Endothelial cell (in vitro differentiated cells): ENCODE data around the gene TMEM11. TPM values are rescaled to one million over a fixed set of nuclear protein-coding genes. Genes with fewer than 3 reads are reported as not detected.
A peak's percentile ranks its signal among the peaks of the same experiment; 100 is the strongest.
"Not testable (repeated sequence)": the region's sequence is repeated elsewhere in the genome, so short reads cannot be mapped to it uniquely, and the experiment has no call there.

Experiments used
- DNase-seq: peaks from one replicate; pipeline ENCODE4 v3.0.0; 2021; ENCODE audit warnings: low spot score
- H3K27ac Mint-ChIP-seq: one replicate; pipeline ENCODE4 v1.8.0; 2021; ENCODE audit warnings: mixed read lengths, inconsistent platforms; ENCODE audit not compliant: unreplicated experiment
- H3K27me3 Mint-ChIP-seq: one replicate; pipeline ENCODE4 v1.8.0; 2021; ENCODE audit warnings: mild to moderate bottlenecking, moderate library complexity, mixed read lengths, inconsistent platforms; ENCODE audit not compliant: unreplicated experiment
- H3K36me3 Mint-ChIP-seq: one replicate; pipeline ENCODE4 v1.8.0; 2021; ENCODE audit warnings: mild to moderate bottlenecking, low read depth, mixed read lengths, inconsistent platforms; ENCODE audit not compliant: unreplicated experiment
- H3K4me1 Mint-ChIP-seq: one replicate; pipeline ENCODE4 v1.8.0; 2021; ENCODE audit warnings: mild to moderate bottlenecking, mixed read lengths, inconsistent platforms; ENCODE audit not compliant: unreplicated experiment
- H3K4me3 Mint-ChIP-seq: one replicate; pipeline ENCODE4 v1.8.0; 2021; ENCODE audit warnings: mild to moderate bottlenecking, mixed read lengths, inconsistent platforms; ENCODE audit not compliant: unreplicated experiment
- H3K9me3 Mint-ChIP-seq: one replicate; pipeline ENCODE4 v1.8.0; 2021; ENCODE audit warnings: mixed read lengths, inconsistent platforms; ENCODE audit not compliant: unreplicated experiment
- CTCF ChIP-seq: fragments of 200-600 bp; sonication (generic); IDR thresholded peaks from one replicate; pipeline ENCODE4 v1.5.0; 2021; ENCODE audit warnings: antibody characterized with exemption; ENCODE audit not compliant: unreplicated experiment
- total RNA-seq: library from RNA; stranded (reverse); fragmentation: NEBNext Ultra II Directional; extraction: Animal tissue kit (Norgen Biotek cat#: 25700); gene quantifications from one replicate; pipeline ENCODE4 v1.2.1, GENCODE V29; 2021; ENCODE audit not compliant: unreplicated experiment

Gene TMEM11
- total RNA-seq, 1 donor from 2014 or later, result 36.9 TPM

- no peak for DNase-seq
- peaks cover 9% of the 10 kb centered on the region for H3K27me3 Mint-ChIP-seq
- H3K4me3 Mint-ChIP-seq, result no peak overlapping the region
- no peak overlapping the region for H3K27ac Mint-ChIP-seq
- peaks cover 41% of the 10 kb centered on the region for H3K36me3 Mint-ChIP-seq
- no peak for TF ChIP-seq CTCF
- no peaks in the 10 kb centered on the region for H3K9me3 Mint-ChIP-seq
- H3K4me1 Mint-ChIP-seq, result peaks cover 33% of the 10 kb centered on the region
Observed at GRCh38 chr17:21196126-21196525, 17.8 kb downstream of the TMEM11 start.

- H3K27ac Mint-ChIP-seq, result no peak overlapping the region
- peaks cover 7% of the 10 kb centered on the region for H3K27me3 Mint-ChIP-seq
- DNase-seq, result no peak
- H3K4me1 Mint-ChIP-seq, result peaks cover 29% of the 10 kb centered on the region
- no peaks in the 10 kb centered on the region for H3K9me3 Mint-ChIP-seq
- peaks cover 53% of the 10 kb centered on the region for H3K36me3 Mint-ChIP-seq
- H3K4me3 Mint-ChIP-seq, result no peak overlapping the region
- no peak for TF ChIP-seq CTCF
Observed at GRCh38 chr17:21194703-21195102, 19.3 kb downstream of the TMEM11 start.

- Mint-ChIP-seq H3K4me3 (no peak overlapping the region), H3K9me3 (no peaks in the 10 kb centered on the region), H3K27ac (no peak overlapping the region), H3K27me3 (peaks cover 7% of the 10 kb centered on the region), H3K36me3 (peaks cover 53% of the 10 kb centered on the region), H3K4me1 (peaks cover 24% of the 10 kb centered on the region)
- no peak for DNase-seq
- TF ChIP-seq CTCF, result no peak
Observed at GRCh38 chr17:21194226-21194625, 19.7 kb downstream of the TMEM11 start.

- Mint-ChIP-seq H3K9me3 (no peaks in the 10 kb centered on the region), H3K27ac (no peak overlapping the region), H3K4me3 (no peak overlapping the region), H3K27me3 (peaks cover 3% of the 10 kb centered on the region), H3K36me3 (peaks cover 49% of the 10 kb centered on the region), H3K4me1 (peaks cover 25% of the 10 kb centered on the region)
- no peak for DNase-seq
- TF ChIP-seq CTCF, result no peak
Observed at GRCh38 chr17:21193031-21193430, 20.9 kb downstream of the TMEM11 start.

GRCh38 chr17:21192414-21192813 lies 21.5 kb downstream of the TMEM11 start:
- H3K9me3 Mint-ChIP-seq, H3K27ac Mint-ChIP-seq, DNase-seq, H3K27me3 Mint-ChIP-seq: not testable (repeated sequence)
- H3K36me3 Mint-ChIP-seq, result peaks cover 43% of the 10 kb centered on the region
- peak overlapping the region; percentile 31 for H3K4me3 Mint-ChIP-seq
- H3K4me1 Mint-ChIP-seq, result peaks cover 25% of the 10 kb centered on the region

GRCh38 chr17:21191698-21192097 lies 22.3 kb downstream of the TMEM11 start:
- no peak for TF ChIP-seq CTCF
- no peak overlapping the region for H3K4me3 Mint-ChIP-seq
- peaks cover 2% of the 10 kb centered on the region for H3K27me3 Mint-ChIP-seq
- peaks cover 36% of the 10 kb centered on the region for H3K36me3 Mint-ChIP-seq
- DNase-seq, result no peak
- peaks cover 24% of the 10 kb centered on the region for H3K4me1 Mint-ChIP-seq
- no peak overlapping the region for H3K27ac Mint-ChIP-seq
- no peaks in the 10 kb centered on the region for H3K9me3 Mint-ChIP-seq
